HEK293 (cell line): Measurements from ENCODE around the gene PID1.

ENCODE experiments used
- BCL11A ChIP-seq: fragments of 450-650 bp; formaldehyde crosslinking; IDR thresholded peaks from 2 replicates; pipeline ENCODE4 v1.5.1; 2016; ENCODE audit warnings: low read depth, missing biosample characterization, missing genetic modification characterization
- ZNF133 ChIP-seq: fragments of 450-650 bp; formaldehyde crosslinking; IDR thresholded peaks from 2 replicates; pipeline ENCODE4 v1.5.1; 2016; ENCODE audit warnings: missing biosample characterization, missing genetic modification characterization
- ZNF398 ChIP-seq: fragments of 450-650 bp; formaldehyde crosslinking; IDR thresholded peaks from 2 replicates; pipeline ENCODE4 v1.5.1; 2017; ENCODE audit warnings: missing biosample characterization, missing genetic modification characterization
- ZNF600 ChIP-seq: fragments of 450-650 bp; formaldehyde crosslinking; IDR thresholded peaks from 2 replicates; pipeline ENCODE4 v1.5.1; 2016; ENCODE audit warnings: missing biosample characterization, missing genetic modification characterization
- ZNF776 ChIP-seq: fragments of 450-650 bp; formaldehyde crosslinking; IDR thresholded peaks from 2 replicates; pipeline ENCODE4 v1.5.0; 2017; ENCODE audit warnings: missing biosample characterization, missing genetic modification characterization, borderline replicate concordance
- ZNF785 ChIP-seq: fragments of 450-650 bp; formaldehyde crosslinking; IDR thresholded peaks from 2 replicates; pipeline ENCODE4 v1.5.1; 2016; ENCODE audit warnings: missing biosample characterization, missing genetic modification characterization
- TF ChIP-seq, protein P1 (sequence below): fragments of 450-650 bp; formaldehyde crosslinking; IDR thresholded peaks from 2 replicates; pipeline ENCODE4 v1.5.1; 2016; ENCODE audit warnings: missing biosample characterization, missing genetic modification characterization

- no peak for TF ChIP-seq ZNF600 (tag by site-specific recombination)
- TF ChIP-seq, protein P1, sequence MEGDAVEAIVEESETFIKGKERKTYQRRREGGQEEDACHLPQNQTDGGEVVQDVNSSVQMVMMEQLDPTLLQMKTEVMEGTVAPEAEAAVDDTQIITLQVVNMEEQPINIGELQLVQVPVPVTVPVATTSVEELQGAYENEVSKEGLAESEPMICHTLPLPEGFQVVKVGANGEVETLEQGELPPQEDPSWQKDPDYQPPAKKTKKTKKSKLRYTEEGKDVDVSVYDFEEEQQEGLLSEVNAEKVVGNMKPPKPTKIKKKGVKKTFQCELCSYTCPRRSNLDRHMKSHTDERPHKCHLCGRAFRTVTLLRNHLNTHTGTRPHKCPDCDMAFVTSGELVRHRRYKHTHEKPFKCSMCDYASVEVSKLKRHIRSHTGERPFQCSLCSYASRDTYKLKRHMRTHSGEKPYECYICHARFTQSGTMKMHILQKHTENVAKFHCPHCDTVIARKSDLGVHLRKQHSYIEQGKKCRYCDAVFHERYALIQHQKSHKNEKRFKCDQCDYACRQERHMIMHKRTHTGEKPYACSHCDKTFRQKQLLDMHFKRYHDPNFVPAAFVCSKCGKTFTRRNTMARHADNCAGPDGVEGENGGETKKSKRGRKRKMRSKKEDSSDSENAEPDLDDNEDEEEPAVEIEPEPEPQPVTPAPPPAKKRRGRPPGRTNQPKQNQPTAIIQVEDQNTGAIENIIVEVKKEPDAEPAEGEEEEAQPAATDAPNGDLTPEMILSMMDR (tag by site-specific recombination), result no peak
- no peak for TF ChIP-seq ZNF776
- no peak for TF ChIP-seq ZNF133 (tag by site-specific recombination)
- TF ChIP-seq BCL11A (tag by site-specific recombination), result no peak
- TF ChIP-seq ZNF785 (tag by site-specific recombination), result no peak
- no peak for TF ChIP-seq ZNF398
These were observed 39.7 kb downstream of the PID1 start for GRCh38 chr2:229231328-229231868.
